Measurements from ENCODE around the gene HACD2. TPM values are rescaled to one million over a fixed set of nuclear protein-coding genes. Genes with fewer than 3 reads are reported as not detected.

The HACD2 gene
- polyA plus RNA-seq, 1 of the 3 experiments (the other 2 are of a cell fraction) = 13.8 TPM

GRCh38 chr3:123499322-123499721, 85.5 kb downstream of the HACD2 start:
- Histone ChIP-seq H3K4me2 (no peak overlapping the region), H3K9ac (no peak overlapping the region), H3F3A (replicated peaks; ENCODE audit: insufficient read depth) (peaks cover 14% of the 10 kb centered on the region), H3K4me1 (ENCODE audit: control insufficient read depth in 1 of 2, insufficient read depth in 2 of 2, low read depth in 1 of 2, low read length in 1 of 2) (no peaks in the 10 kb centered on the region), H3K4me3 (ENCODE audit: low read depth in 2 of 2, low read length in 1 of 2) (no peak overlapping the region), H3K27ac (ENCODE audit: low read depth in 2 of 2, low read length in 1 of 2) (no peak overlapping the region; a peak in 1 of 4 replicates), H3K36me3 (replicated peaks in 1 of 2; ENCODE audit: control insufficient read depth in 1 of 2, insufficient read depth in 2 of 2, low read length in 1 of 2) (peaks cover 11 to 27% of the 10 kb centered on the region in 2 experiments), H2AFZ (ENCODE audit: low read depth) (no peak overlapping the region), H4K20me1 (ENCODE audit: insufficient read depth) (no peaks in the 10 kb centered on the region), H3K9me3 (no peaks in the 10 kb centered on the region), H3K79me2 (ENCODE audit: insufficient read depth) (no peaks in the 10 kb centered on the region), H3K27me3 (ENCODE audit: insufficient read depth) (no peaks in the 10 kb centered on the region), H3K9me2 (no peaks in the 10 kb centered on the region)
- DNase-seq = no peak
- POLR2A ChIA-PET = no interaction called here
- WGBS (ENCODE audit: low lambda C conversion rate) = 87% methylated on average over 3 of the region's 3 CpGs
- no peak for TF ChIP-seq PBX3 (IDR thresholded peaks at IDR 0.05)
- no peak for TF ChIP-seq ZBTB33 (IDR thresholded peaks at IDR 0.05; ENCODE audit: borderline replicate concordance, low read depth)
- TF ChIP-seq ELF1 (IDR thresholded peaks at IDR 0.05) = no peak
- TF ChIP-seq NRF1 (IDR thresholded peaks at IDR 0.05; ENCODE audit: low read depth, low read length) = no peak
- no peak for TF ChIP-seq RCOR1 (IDR thresholded peaks at IDR 0.05; ENCODE audit: low read length)
- no peak for TF ChIP-seq MXI1 (IDR thresholded peaks at IDR 0.05; ENCODE audit: low read depth, low read length)
- TF ChIP-seq JUND (IDR thresholded peaks at IDR 0.05) = no peak
- no peak for TF ChIP-seq TEAD4 (IDR thresholded peaks at IDR 0.05; ENCODE audit: borderline replicate concordance, insufficient read depth)
- no peak for TF ChIP-seq FOXJ3 (CRISPR knock-in tag; IDR thresholded peaks at IDR 0.05)
- CTCF ChIA-PET = interaction anchor here (1.8 to 2.0 kb wide), 2 partner anchors 10 to 167 kb away, joined by 4 to 13 read pairs; no protein-coding TSS in a partner anchor

GRCh38 chr3:123498761-123499160, 86.1 kb downstream of the HACD2 start:
- Histone ChIP-seq H2AFZ (ENCODE audit: low read depth) (no peak overlapping the region), H3K9me3 (no peaks in the 10 kb centered on the region), H3K27me3 (ENCODE audit: insufficient read depth) (no peaks in the 10 kb centered on the region), H4K20me1 (ENCODE audit: insufficient read depth) (no peaks in the 10 kb centered on the region), H3K36me3 (replicated peaks in 1 of 2; ENCODE audit: control insufficient read depth in 1 of 2, insufficient read depth in 2 of 2, low read length in 1 of 2) (peaks cover 11 to 30% of the 10 kb centered on the region in 2 experiments), H3K9me2 (no peaks in the 10 kb centered on the region), H3K9ac (no peak overlapping the region), H3F3A (replicated peaks; ENCODE audit: insufficient read depth) (peaks cover 14% of the 10 kb centered on the region), H3K4me1 (ENCODE audit: control insufficient read depth in 1 of 2, insufficient read depth in 2 of 2, low read depth in 1 of 2, low read length in 1 of 2) (no peaks in the 10 kb centered on the region), H3K79me2 (ENCODE audit: insufficient read depth) (no peaks in the 10 kb centered on the region), H3K4me3 (ENCODE audit: low read depth in 2 of 2, low read length in 1 of 2) (no peak overlapping the region), H3K4me2 (no peak overlapping the region), H3K27ac (ENCODE audit: low read depth in 2 of 2, low read length in 1 of 2) (no peak overlapping the region; a peak in 1 of 4 replicates)
- no peak for DNase-seq
- 100% methylated on average over 3 of the region's 3 CpGs for WGBS (ENCODE audit: low lambda C conversion rate)
- ChIA-PET POLR2A (no interaction called here), CTCF (interaction anchor here (0.8 to 2.0 kb wide), 5 partner anchors 10 to 172 kb away, joined by 3 to 13 read pairs (median 4); no protein-coding TSS in a partner anchor)
- no peak for TF ChIP-seq USF2 (IDR thresholded peaks at IDR 0.05; ENCODE audit: borderline replicate concordance, low read depth, low read length)
- no peak for TF ChIP-seq EP300 (IDR thresholded peaks at IDR 0.05; ENCODE audit: borderline replicate concordance in 1 of 2, low read depth in 1 of 2, low read length in 1 of 2)
- TF ChIP-seq ELF1 (IDR thresholded peaks at IDR 0.05) = no peak
- TF ChIP-seq RXRA (IDR thresholded peaks at IDR 0.05; ENCODE audit: borderline replicate concordance, low read depth) = no peak
- TF ChIP-seq YY1 (IDR thresholded peaks at IDR 0.05; ENCODE audit: low read depth) = no peak
- TF ChIP-seq FOXJ3 (CRISPR knock-in tag; IDR thresholded peaks at IDR 0.05) = no peak
- TF ChIP-seq GABPA (IDR thresholded peaks at IDR 0.05; ENCODE audit: low read depth) = no peak
- TF ChIP-seq MAX (IDR thresholded peaks at IDR 0.05; ENCODE audit: low read depth) = no peak
- no peak for TF ChIP-seq POLR2AphosphoS5 (IDR thresholded peaks at IDR 0.05; ENCODE audit: low read depth, low read length)

Measured in SK-N-SH (cell line).